Activated naive CD8-positive, alpha-beta T cell treated with anti-CD3 and anti-CD28 coated beads, Interleukin-2, amount 50 U/mL, for 24 hours (primary cell): ENCODE measurements around the gene AURKAIP1.

Experiments
- ATAC-seq: fragments of 150-1000 bp; cut with Tn5 transposase; one replicate; pipeline ENCODE4 v1.10.0; 2021
- DNase-seq: peaks from one replicate; pipeline ENCODE4 v3.0.0; 2021
- H3K27ac Mint-ChIP-seq: one replicate; pipeline ENCODE4 v1.8.0; 2021; ENCODE audit warnings: mild to moderate bottlenecking, mixed read lengths
- H3K27me3 Mint-ChIP-seq: one replicate; pipeline ENCODE4 v1.8.0; 2021; ENCODE audit warnings: mixed read lengths
- H3K36me3 Mint-ChIP-seq: one replicate; pipeline ENCODE4 v1.8.0; 2021; ENCODE audit warnings: low read depth, mixed read lengths
- H3K4me1 Mint-ChIP-seq: one replicate; pipeline ENCODE4 v1.8.0; 2021; ENCODE audit warnings: mixed read lengths
- H3K4me3 Mint-ChIP-seq: one replicate; pipeline ENCODE4 v1.8.0; 2021; ENCODE audit warnings: mild to moderate bottlenecking, moderate library complexity, mixed read lengths
- H3K9me3 Mint-ChIP-seq: one replicate; pipeline ENCODE4 v1.8.0; 2021; ENCODE audit warnings: mixed read lengths

Gene AURKAIP1

DNA sequence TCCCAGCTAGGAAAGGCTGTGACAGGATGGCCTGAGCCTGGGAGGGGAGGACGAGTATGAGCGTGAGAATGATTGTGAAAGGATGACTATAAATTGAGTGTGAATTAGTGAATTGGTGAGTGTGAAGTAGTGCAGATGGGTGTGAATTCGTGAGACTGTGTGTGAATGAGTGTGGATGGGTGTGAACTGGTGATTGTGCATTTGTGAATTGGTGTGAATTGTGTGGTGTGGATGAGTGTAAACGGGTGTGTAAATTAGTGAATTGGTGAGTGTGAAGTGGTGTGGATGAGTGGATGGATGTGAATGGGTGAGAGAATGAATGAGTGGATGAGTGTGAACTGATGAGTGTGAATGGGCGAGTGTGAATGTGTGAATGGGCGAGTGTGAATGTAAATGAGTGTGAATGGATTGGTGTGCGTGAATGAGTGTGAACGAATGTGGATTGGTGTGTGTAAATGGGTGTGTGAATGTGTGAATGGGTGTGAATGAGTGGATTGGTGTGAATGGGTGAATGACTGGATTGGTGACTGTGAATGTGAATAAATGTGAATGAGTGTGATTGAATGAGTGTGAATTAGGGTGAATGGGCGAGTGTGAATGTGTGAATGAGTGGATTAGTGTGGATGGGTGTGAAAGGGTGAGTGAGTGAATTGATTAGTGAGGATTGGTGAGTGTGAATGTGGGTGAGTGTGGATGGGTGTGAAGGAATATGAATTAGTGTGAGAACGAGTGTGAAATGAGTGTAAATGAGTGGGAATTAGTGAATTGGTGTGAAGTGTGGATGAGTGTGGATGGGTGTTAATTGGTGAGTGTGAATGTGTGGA, 8.9 kb downstream of the AURKAIP1 start:
- H3K4me1 Mint-ChIP-seq, result peaks cover 4% of the 10 kb centered on the region
- DNase-seq (no peak), ATAC-seq (no peak)
- no peak overlapping the region for H3K4me3 Mint-ChIP-seq
- no peak overlapping the region for H3K27ac Mint-ChIP-seq
- no peaks in the 10 kb centered on the region for H3K27me3 Mint-ChIP-seq
- H3K36me3 Mint-ChIP-seq, result no peaks in the 10 kb centered on the region
- no peaks in the 10 kb centered on the region for H3K9me3 Mint-ChIP-seq

DNA sequence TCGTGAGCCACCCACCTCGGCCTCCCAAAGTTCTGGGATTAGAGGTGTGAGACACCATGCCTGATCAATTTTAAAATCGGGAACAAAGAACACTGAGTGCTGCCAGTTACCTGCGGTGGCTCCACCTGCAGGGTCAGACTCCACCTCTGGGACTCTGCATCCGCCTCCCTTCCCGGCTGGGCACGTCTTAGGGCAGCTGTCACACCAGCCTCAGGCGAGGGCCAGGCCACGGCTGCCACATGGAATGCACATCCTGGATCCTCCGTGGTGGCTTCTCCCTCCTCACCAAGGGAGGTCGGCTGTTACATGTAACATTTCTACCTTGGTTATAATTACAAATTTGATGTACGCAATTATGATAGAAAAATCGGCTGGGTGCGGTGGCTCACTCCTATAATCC, 10.7 kb downstream of the AURKAIP1 start:
- no peak for DNase-seq

DNA sequence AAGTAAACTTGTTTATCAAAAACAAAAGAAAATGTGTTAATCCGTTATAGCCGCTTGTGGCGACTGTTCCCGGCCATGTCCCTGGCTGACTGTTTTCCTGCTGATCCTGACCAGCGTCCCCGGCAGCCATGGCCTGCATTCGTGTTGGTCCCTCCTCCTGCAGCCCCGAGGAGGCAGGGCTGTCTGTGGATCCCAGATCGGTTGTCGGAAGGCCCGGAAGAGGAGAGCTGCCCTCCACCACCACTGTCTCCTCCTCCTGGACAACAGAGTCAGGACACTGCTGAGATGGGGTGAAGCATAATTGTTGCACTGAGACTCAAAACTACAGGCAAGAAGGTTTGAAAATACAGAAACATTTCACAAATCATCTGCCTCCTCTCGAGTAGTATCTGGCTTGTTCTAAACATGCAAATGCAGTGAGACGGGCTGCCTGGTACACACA, 13.0 kb downstream of the AURKAIP1 start:
- no peak for DNase-seq
- no peak for ATAC-seq
- Mint-ChIP-seq H3K9me3 (no peaks in the 10 kb centered on the region), H3K36me3 (no peaks in the 10 kb centered on the region), H3K27me3 (peaks cover 3% of the 10 kb centered on the region), H3K27ac (no peak overlapping the region), H3K4me3 (no peak overlapping the region), H3K4me1 (peaks cover 12% of the 10 kb centered on the region)

More for the DNA sequence above, 10.7 kb downstream of the AURKAIP1 start:
- H3K9me3 Mint-ChIP-seq, result no peaks in the 10 kb centered on the region
- no peak for ATAC-seq
- no peaks in the 10 kb centered on the region for H3K36me3 Mint-ChIP-seq
- no peak overlapping the region for H3K4me3 Mint-ChIP-seq
- peaks cover 2% of the 10 kb centered on the region for H3K4me1 Mint-ChIP-seq
- H3K27ac Mint-ChIP-seq, result no peak overlapping the region
- peaks cover 2% of the 10 kb centered on the region for H3K27me3 Mint-ChIP-seq

DNA sequence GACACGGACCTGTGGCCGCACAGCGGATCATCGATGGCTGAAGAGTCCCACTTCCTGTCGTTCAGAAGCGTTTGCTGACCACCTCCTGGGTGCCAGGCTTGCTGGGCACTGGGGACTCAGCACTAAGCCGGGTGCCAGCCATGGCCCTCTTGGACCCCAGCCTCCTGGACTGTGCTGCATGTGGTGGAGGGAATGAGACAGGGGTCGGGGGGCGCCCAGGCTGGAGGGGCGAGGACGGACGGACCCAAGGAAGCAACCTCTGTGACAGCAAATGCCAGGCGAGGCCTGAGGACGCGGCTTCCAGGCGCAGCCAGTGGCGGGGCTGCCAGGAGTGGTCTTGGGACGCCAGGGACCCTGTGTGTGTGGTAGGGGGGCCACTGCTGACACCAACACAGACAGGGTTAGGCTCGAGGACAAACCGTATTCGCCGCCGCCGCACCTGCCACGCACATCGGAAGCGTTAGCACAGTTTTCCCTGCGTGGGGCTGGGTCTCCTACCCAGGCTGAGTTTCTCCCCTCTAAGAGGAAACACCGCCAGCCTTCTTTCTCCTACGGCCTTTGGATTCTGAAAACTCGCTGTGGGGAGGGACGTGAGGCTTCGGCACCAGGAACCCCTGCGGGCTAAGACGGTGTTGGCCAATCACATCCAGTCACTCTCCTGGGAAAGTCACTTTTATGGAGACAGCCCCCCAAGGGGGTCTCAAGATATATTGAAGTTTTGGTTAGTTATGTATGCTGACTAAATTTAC, 13.6 kb downstream of the AURKAIP1 start:
- H3K36me3 Mint-ChIP-seq, result no peaks in the 10 kb centered on the region
- H3K27me3 Mint-ChIP-seq, result peaks cover 3% of the 10 kb centered on the region
- DNase-seq, result no peak
- H3K4me1 Mint-ChIP-seq, result peaks cover 12% of the 10 kb centered on the region
- no peak overlapping the region for H3K4me3 Mint-ChIP-seq
- H3K9me3 Mint-ChIP-seq, result no peaks in the 10 kb centered on the region
- no peak for ATAC-seq
- no peak overlapping the region for H3K27ac Mint-ChIP-seq

DNA sequence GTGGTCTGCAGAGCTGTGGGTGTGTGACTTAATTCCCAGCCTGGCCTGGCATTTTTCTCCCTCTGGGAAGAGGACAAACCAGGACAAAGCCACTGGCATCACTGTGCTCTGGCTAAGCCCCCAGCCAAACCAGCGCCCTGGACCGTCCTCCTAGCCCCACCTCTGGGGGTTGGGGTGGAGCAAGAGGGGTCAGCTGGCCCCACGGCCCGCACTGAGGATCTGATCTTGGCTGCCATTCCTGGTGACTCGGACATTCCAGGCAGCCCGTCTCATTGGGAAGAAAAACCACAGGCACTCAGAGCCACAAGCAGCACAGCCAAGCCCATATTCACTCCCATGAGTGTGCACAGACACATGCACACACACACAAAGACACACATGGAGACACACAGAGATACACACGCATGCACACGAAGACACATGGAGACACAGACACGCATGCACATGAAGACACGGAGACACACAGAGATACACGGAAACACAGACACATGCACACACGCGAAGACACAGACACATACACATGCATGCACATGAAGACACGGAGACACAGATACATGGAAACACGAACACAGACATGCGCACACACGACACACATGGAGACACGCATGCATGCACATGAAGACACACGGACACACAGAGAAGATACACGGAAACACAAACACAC, 14.4 kb downstream of the AURKAIP1 start:
- H3K4me1 Mint-ChIP-seq, result peaks cover 12% of the 10 kb centered on the region
- no peaks in the 10 kb centered on the region for H3K36me3 Mint-ChIP-seq
- H3K27ac Mint-ChIP-seq, result no peak overlapping the region
- DNase-seq, result no peak
- no peak overlapping the region for H3K4me3 Mint-ChIP-seq
- no peaks in the 10 kb centered on the region for H3K9me3 Mint-ChIP-seq
- H3K27me3 Mint-ChIP-seq, result peaks cover 3% of the 10 kb centered on the region
- ATAC-seq, result no peak

DNA sequence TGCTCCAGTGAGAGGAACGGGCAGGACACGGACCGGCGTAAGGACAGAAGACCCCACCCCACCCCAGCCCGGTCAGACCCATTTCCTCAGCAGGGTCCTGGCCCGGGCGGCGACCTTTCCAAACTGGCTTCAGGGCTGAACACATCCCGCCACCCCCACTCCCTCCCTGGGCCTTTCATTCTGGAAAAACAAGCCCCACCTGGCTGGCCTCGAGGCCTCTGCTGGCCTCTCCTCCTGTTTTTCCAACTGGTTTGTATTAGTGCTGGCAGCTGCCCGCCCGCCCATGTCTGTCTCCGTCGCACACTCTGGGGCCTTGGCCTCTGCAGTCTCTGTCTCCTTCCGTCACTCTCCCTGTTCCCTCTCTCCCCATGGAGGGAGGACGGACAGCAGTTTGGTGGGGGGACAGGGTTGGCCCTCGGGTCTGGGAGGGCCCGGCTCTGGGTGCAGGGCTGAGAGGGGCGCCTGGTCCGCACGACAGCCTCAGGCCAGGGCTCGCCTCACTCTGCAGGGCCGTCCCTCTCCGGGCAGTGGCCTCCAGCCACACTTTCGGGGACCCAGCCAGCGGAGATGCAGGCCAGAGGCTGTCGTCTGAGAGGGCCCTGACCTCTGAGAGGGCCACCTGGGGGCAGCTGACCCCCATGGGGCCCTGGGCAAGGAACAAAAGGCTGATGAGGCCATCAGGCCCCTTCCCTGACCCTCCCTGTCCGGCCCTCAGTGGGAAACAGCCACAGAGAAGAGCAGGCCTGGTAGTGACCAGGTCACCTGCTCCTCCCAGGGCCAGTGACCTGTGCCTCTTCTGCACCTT, 15.1 kb downstream of the AURKAIP1 start:
- peaks cover 3% of the 10 kb centered on the region for H3K27me3 Mint-ChIP-seq
- no peak overlapping the region for H3K27ac Mint-ChIP-seq
- DNase-seq (no peak), ATAC-seq (no peak)
- peaks cover 12% of the 10 kb centered on the region for H3K4me1 Mint-ChIP-seq
- no peaks in the 10 kb centered on the region for H3K9me3 Mint-ChIP-seq
- H3K4me3 Mint-ChIP-seq, result no peak overlapping the region
- no peaks in the 10 kb centered on the region for H3K36me3 Mint-ChIP-seq

DNA sequence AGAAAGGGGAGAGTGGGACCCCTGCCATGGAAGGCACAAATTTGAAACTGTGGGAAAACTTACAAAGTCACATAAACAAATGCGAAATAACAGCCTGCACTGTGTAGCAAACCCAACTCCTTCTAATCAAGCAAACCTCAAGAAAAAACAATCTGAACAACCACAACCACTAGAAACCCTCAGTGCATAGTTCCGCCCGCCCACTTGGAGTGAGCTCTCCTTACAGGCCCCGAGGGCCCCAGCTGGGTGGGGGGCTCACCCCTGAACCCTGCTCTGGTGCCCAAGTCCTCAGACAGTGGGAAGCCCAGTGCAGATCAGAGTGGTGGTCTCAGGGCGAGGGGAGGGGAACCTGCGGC, 15.7 kb downstream of the AURKAIP1 start:
- no peak for DNase-seq
- H3K4me3 Mint-ChIP-seq, result no peak overlapping the region

DNA sequence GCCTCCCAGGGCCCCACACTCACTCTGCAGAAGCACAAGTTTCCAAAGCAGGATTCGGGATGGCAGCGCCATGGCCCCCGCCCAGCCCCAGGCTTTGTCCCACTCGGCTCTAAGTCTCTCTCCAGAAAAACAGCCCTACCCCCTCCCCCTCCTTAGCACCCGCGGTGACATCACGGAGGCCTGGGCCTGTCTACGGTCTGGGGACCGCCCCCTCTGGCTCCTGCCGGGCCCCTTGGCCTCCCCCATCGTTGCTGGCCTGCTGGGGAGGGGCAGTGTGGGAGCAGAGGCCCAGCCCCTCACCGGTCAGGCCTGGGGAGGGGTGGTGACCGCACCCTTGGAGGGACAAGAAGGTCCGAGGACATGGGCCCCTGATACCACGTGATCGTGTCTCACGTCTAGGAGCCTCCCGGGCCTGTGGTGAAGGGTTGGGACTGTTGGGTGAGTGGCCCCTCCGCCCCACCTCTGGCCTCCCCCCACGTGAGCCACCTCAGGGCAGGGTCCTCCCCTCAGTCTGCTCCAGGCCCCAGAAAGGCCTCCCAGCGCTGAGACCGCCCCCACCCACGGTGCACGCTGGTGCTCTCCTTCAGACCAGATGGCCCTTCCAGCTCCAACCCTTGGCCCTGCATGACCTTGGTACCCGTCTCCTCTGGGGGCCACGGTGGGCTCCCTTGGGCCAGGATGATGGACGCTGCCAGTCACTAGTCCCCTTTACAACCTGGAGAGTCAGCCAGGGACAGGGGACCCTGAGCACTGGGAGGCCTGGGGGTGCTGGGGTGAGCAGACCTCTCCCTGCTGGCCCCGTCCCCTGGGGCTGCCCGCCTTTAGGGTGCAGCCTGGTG, 16.4 kb downstream of the AURKAIP1 start, which contains the start of gene MXRA8:
Gene MXRA8, minus strand, starts transcription at position 123 of the 839 bp plus-strand sequence. Its CDS starts 51 bp downstream, at position 72.
- Mint-ChIP-seq H3K9me3 (no peaks in the 10 kb centered on the region), H3K4me1 (peaks cover 14% of the 10 kb centered on the region), H3K4me3 (no peak within 1 kb of the TSS), H3K27ac (no peak within 1 kb of the TSS), H3K27me3 (peaks cover 11% of the 10 kb centered on the region), H3K36me3 (no peaks in the 10 kb centered on the region)
- ATAC-seq (peak; percentile 33), DNase-seq (no peak)

More for the DNA sequence above, 15.7 kb downstream of the AURKAIP1 start:
- Mint-ChIP-seq H3K36me3 (no peaks in the 10 kb centered on the region), H3K27me3 (peaks cover 5% of the 10 kb centered on the region), H3K27ac (no peak overlapping the region), H3K4me1 (peaks cover 13% of the 10 kb centered on the region), H3K9me3 (no peaks in the 10 kb centered on the region)
- ATAC-seq, result no peak

DNA sequence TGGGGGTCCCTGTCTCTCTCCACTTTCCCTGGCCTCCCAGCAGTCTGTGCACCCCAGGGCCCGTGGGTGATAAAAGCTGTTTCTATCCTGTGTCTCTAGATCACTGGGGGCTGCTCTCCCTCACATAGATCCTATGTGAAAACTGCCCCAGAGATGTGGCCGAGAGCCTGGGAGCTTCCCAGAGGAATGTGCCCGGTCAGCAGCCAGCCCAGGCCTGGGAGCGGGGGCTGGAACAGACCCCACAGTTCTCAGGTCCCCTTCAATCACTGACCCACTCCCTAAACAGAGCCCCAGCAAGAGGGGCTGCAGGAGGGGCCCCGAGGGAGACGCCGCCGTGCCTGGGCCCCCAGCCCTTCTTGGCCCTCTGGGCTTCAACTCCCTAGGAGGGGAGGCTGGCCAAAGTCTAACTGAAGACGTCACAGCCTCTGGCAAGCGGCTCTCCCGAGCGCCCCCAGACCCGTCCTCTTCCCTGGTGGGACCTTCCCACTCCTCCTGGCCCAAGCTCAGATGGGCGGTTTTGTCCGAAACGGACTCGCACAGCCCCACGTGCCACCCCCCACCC, 17.1 kb downstream of the AURKAIP1 start:
- no peaks in the 10 kb centered on the region for H3K9me3 Mint-ChIP-seq
- peaks cover 14% of the 10 kb centered on the region for H3K27me3 Mint-ChIP-seq
- H3K4me1 Mint-ChIP-seq, result peaks cover 14% of the 10 kb centered on the region
- no peak for ATAC-seq
- H3K27ac Mint-ChIP-seq, result no peak overlapping the region
- H3K4me3 Mint-ChIP-seq, result no peak overlapping the region
- H3K36me3 Mint-ChIP-seq, result no peaks in the 10 kb centered on the region
- no peak for DNase-seq

DNA sequence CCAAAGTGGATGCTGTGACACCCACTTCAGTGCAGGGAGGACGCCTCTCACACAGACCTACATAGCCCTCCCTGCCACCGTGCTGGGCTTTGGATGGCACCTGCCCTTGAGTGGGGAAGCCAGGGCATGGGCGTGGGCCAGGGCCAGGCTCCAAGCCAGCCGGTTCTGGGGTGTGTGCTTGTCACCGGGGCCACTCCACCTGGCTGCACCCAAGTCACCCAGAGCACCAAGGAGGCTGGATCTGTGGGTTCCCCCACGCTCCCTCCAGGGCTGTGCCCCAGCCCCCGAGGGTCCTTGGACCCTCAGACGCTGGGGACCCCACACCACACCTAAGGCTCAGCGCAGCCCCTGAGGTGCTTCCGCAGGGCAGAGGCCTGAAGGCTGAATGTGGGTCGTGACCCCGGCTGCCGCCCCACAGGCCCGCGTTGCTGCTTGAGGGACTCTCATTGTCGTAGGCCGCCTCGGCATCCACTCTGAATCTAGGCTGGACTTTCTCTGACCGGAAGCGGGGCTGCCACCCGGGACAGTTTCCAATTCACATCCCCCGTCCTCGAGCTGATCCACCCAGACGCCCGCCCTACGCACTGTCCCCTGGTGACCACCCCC, 18.1 kb downstream of the AURKAIP1 start:
- no peaks in the 10 kb centered on the region for H3K36me3 Mint-ChIP-seq
- DNase-seq, result no peak
- no peaks in the 10 kb centered on the region for H3K9me3 Mint-ChIP-seq
- no peak for ATAC-seq
- H3K4me1 Mint-ChIP-seq, result peaks cover 23% of the 10 kb centered on the region
- H3K27ac Mint-ChIP-seq, result no peak overlapping the region
- H3K4me3 Mint-ChIP-seq, result no peak overlapping the region
- peaks cover 24% of the 10 kb centered on the region for H3K27me3 Mint-ChIP-seq

DNA sequence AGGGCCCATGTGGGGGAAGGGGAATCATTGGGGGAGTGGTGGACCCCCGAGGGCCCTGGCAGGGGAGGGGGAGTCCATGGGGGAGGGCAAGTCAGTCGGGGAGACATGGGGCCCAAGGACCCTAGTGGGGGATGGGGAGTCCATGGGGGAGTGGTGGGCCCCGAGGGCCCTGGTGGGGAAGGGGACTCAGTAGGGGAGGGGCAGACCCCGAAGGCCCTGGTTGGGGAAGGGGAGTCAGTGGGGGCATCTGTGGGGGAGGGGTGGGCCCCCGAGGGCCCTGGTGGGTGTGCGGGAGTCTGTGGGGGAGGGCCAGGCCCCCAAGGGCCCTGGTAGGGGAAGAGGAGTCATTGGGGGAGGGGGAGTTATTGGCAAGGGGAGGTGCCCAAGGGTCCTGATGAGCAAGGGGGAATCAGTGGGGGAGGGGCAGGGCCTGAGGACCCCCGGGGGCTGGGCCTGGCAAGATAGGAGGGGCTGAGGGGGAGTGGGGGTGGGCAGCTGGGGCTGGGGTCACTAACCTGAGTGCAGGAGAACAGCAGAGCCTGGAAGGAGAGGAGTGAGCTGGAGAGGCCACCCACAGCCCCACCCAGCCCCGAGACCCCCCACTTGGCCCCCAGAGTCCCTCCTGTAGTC, 18.7 kb downstream of the AURKAIP1 start:
- no peak for ATAC-seq
- DNase-seq, result no peak
- H3K9me3 Mint-ChIP-seq, result no peaks in the 10 kb centered on the region
- peaks cover 23% of the 10 kb centered on the region for H3K4me1 Mint-ChIP-seq
- no peak overlapping the region for H3K4me3 Mint-ChIP-seq
- H3K27ac Mint-ChIP-seq, result no peak overlapping the region
- peaks cover 24% of the 10 kb centered on the region for H3K27me3 Mint-ChIP-seq
- H3K36me3 Mint-ChIP-seq, result no peaks in the 10 kb centered on the region

DNA sequence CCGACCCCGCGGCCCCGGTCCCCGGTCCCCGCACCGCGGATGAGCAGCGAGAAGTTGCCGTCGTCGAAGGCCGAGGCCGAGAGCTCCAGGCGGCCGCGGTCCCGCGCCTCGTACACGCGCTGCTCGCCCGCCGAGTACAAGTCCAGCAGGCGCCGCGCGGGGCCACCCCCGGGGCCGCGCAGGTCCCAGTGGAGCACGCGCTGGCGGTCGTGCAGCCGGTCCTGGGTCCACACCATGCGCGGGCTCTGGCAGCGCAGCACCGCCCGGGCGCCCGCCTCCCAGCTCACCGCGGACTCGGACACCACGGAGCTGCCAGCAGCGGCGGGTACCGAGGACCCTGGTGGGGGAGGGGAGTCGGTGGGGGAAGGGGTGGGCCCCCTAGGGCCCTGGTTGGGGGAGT, 19.6 kb downstream of the AURKAIP1 start:
- H3K27ac Mint-ChIP-seq, result no peak overlapping the region
- peaks cover 23% of the 10 kb centered on the region for H3K4me1 Mint-ChIP-seq

More for the DNA sequence above, 19.6 kb downstream of the AURKAIP1 start:
- H3K9me3 Mint-ChIP-seq, result no peaks in the 10 kb centered on the region
- peaks cover 24% of the 10 kb centered on the region for H3K27me3 Mint-ChIP-seq
- peak; percentile 26 for ATAC-seq
- DNase-seq, result no peak
- no peak overlapping the region for H3K4me3 Mint-ChIP-seq
- no peaks in the 10 kb centered on the region for H3K36me3 Mint-ChIP-seq
